Peyer's patch (tissue), 4 donors: ENCODE data around the gene SV2B.

ENCODE experiments used
- CTCF ChIP-seq, 6 experiments: fragments of 450-650 bp in 4 of 6; fragments of 200-600 bp in 2 of 6; sonication (generic) in 1 of 6; IDR thresholded peaks; one replicate each; pipeline ENCODE4 v1.5.1; 2017 to 2019; ENCODE audit warnings: antibody characterized with exemption in 6 of 6, mild to moderate bottlenecking in 3 of 6, moderate library complexity in 1 of 6
- POLR2A ChIP-seq, 2 donors: fragments of 450-650 bp; IDR thresholded peaks; one replicate each; pipeline ENCODE4 v1.5.1; 2017; ENCODE audit warnings: antibody characterized with exemption in 2 of 2, mild to moderate bottlenecking in 2 of 2, moderate library complexity in 2 of 2

- TF ChIP-seq CTCF (IDR thresholded peaks at IDR 0.05) (no peak), POLR2A (IDR thresholded peaks at IDR 0.05) (no peak)
Measured at GRCh38 chr15:91065505-91065904, 34.6 kb upstream of the SV2B start.
